ENCODE measurements around the gene MELK. TPM values are rescaled to one million over a fixed set of nuclear protein-coding genes. Genes with fewer than 3 reads are reported as not detected.

MELK gene
- total RNA-seq, 1 experiment from 2014 or later, result 74.2 TPM

Other genes with a start within 250 kb of the MELK start
- 10.3 and 13.5 TPM in 2 replicates for gene RNF38, start 172.6 kb upstream of the MELK start, total RNA-seq (2014; rRNA removed)